Measurements from ENCODE around the gene GCK. TPM values are rescaled to one million over a fixed set of nuclear protein-coding genes. Genes with fewer than 3 reads are reported as not detected.
A peak's percentile ranks its signal among the peaks of the same experiment; 100 is the strongest.

The GCK gene
- total and polyA plus RNA-seq, 8 donors, result 0.57 to 18.2 (median 1.0) TPM

DNA sequence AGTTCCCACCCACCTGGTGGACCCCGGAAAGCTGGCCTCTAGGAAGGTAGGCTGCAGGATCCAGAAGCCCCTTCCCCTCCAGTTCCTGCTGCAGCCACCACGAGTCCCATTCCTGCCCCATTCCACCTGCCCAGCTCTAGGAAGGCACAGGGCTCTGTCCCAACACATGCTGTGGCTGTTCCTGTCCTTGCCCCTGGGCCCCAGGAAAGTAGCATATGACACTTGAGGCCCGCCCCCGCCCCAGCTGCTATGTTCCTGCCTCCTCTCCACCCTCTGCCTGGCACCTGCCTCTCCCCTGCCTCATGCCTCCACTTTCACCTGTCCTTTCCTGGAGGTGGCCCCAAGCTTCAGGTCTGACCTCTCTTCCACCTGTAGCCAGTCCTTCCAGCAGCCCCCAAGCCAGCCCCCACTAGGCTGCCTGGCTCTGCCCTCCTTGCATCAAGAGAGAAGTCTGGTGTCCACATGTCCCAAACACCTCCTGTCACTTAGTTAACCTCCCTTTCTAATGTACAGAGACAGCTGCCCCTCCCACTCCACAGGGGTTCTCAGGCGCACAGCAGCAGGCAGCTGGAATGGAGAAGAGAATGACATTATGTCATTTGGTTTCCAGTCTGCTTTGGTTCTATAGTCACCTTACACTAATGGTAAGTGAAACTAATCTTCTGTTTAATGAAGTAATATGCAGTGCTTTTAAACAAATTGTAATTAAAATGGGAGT is 34.3 kb upstream of the GCK start:
- Histone ChIP-seq H3K27ac (peak overlapping the region in 1 of 4 donors; percentile 46), H3K27me3 (no peaks in the 10 kb centered on the region), H3K4me3 (no peak overlapping the region), H3K36me3 (no peaks in the 10 kb centered on the region), H3K4me1 (peaks cover 8 to 25% (median 11%) of the 10 kb centered on the region in 3 donors), H3K9me3 (no peaks in the 10 kb centered on the region)
- FAIRE-seq (no peak), DNase-seq (peak in 5 of 6 donors; percentile 35 to 55 (median 41)), ATAC-seq (peak; percentile 42 to 72 (median 54))
- 37 to 44% methylated on average over 5 of the region's 5 CpGs for WGBS, 2 donors
- TF ChIP-seq, protein P1, sequence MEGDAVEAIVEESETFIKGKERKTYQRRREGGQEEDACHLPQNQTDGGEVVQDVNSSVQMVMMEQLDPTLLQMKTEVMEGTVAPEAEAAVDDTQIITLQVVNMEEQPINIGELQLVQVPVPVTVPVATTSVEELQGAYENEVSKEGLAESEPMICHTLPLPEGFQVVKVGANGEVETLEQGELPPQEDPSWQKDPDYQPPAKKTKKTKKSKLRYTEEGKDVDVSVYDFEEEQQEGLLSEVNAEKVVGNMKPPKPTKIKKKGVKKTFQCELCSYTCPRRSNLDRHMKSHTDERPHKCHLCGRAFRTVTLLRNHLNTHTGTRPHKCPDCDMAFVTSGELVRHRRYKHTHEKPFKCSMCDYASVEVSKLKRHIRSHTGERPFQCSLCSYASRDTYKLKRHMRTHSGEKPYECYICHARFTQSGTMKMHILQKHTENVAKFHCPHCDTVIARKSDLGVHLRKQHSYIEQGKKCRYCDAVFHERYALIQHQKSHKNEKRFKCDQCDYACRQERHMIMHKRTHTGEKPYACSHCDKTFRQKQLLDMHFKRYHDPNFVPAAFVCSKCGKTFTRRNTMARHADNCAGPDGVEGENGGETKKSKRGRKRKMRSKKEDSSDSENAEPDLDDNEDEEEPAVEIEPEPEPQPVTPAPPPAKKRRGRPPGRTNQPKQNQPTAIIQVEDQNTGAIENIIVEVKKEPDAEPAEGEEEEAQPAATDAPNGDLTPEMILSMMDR (IDR thresholded peaks at IDR 0.05), result no peak
- intact Hi-C loops (cut with DNase I), result no loop called here

DNA sequence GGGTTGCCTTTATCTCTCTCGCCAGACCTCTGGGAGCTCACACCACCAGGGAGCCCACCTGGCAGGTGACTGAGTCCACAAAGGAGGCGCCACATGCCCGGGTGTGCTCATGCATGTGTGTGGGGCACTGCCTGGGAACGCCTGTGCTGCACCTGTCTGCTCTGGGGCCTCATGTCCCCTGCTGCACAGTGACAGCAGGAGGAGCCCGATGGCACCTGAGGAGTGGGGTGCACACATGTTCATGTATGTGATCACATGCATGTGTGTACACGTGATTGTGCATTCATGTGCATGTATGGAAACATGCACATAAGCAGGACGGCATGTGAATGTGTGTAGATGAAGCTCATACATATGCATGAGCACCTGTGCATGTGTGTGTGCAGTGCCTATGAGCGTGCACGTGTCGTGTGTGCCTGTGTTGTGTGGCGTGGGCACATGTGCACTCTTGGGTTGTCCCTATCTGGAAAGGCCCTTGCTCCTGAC is 33.6 kb upstream of the GCK start:
- DNase-seq (peak in 3 of 6 donors; percentile 15 to 44 (median 43)), FAIRE-seq (no peak)
- WGBS, 2 donors, result 83 to 84% methylated on average over 11 of the region's 11 CpGs

GRCh38 chr7:44222074-44222473 is 32.8 kb upstream of the GCK start:
- Histone ChIP-seq H3K4me1 (peaks cover 8 to 25% (median 11%) of the 10 kb centered on the region in 3 donors), H3K36me3 (no peaks in the 10 kb centered on the region)
- DNase-seq, result peak in 2 of 6 donors; percentile 34 to 46

More for the DNA sequence above, 33.6 kb upstream of the GCK start:
- Histone ChIP-seq H3K4me3 (no peak overlapping the region), H3K9me3 (no peaks in the 10 kb centered on the region), H3K4me1 (peaks cover 8 to 25% (median 11%) of the 10 kb centered on the region in 3 donors), H3K27me3 (no peaks in the 10 kb centered on the region), H3K36me3 (no peaks in the 10 kb centered on the region), H3K27ac (no peak overlapping the region)
- TF ChIP-seq, protein P1 (IDR thresholded peaks at IDR 0.05), result no peak
- no peak for ATAC-seq
- intact Hi-C loops (cut with DNase I), result no loop called here

GRCh38 chr7:44221231-44221791 is 32.1 kb upstream of the GCK start:
- DNase-seq (peak in 3 of 6 donors; percentile 24 to 58 (median 53)), FAIRE-seq (no peak), ATAC-seq (no peak)
- H3K27ac ChIP-seq, result no peak overlapping the region
- no peaks in the 10 kb centered on the region for H3K36me3 ChIP-seq
- no peaks in the 10 kb centered on the region for H3K27me3 ChIP-seq
- H3K4me1 ChIP-seq, result peaks cover 8 to 25% (median 11%) of the 10 kb centered on the region in 3 donors
- intact Hi-C loops (cut with DNase I), result no loop called here
- 73 to 80% methylated on average over 25 to 30 of the region's 30 CpGs for WGBS, 2 donors
- TF ChIP-seq, protein P1 (IDR thresholded peaks at IDR 0.05), result no peak
- H3K4me3 ChIP-seq, result no peak overlapping the region
- H3K9me3 ChIP-seq, result no peaks in the 10 kb centered on the region

More at GRCh38 chr7:44222074-44222473, 32.8 kb upstream of the GCK start:
- intact Hi-C loops (cut with DNase I), result no loop called here
- no peaks in the 10 kb centered on the region for H3K27me3 ChIP-seq
- no peaks in the 10 kb centered on the region for H3K9me3 ChIP-seq
- H3K27ac ChIP-seq, result no peak overlapping the region
- TF ChIP-seq, protein P1 (IDR thresholded peaks at IDR 0.05), result no peak
- no peak overlapping the region for H3K4me3 ChIP-seq
- WGBS, 2 donors, result 89 to 91% methylated on average over 11 of the region's 11 CpGs
- no peak for FAIRE-seq
- no peak for ATAC-seq
